Adrenal gland (tissue), 12 donors: ENCODE results near the gene STK32A. TPM values are rescaled to one million over a fixed set of nuclear protein-coding genes. Genes with fewer than 3 reads are reported as not detected.

Experiments
- DNase-seq, 7 donors: peaks; one replicate each; pipeline ENCODE4 v3.0.0-alpha.2; 2019 to 2020
- H3K27ac ChIP-seq, 5 donors: fragments of 200-600 bp; sonication (generic) in 4 of 5; 1 replicate in 3 of 5; 2 replicates in 2 of 5; pipeline versions ENCODE4 v1.5.1 to v1.8.0; 2016 to 2020; ENCODE audit warnings: mild to moderate bottlenecking in 1 of 5
- H3K27me3 ChIP-seq: fragments of 200-600 bp; 2 replicates; pipeline ENCODE4 v1.8.0; 2021
- H3K36me3 ChIP-seq, 2 donors: fragments of 200-600 bp; replicated peaks in 1 of 2; 1 replicate in 1 of 2; 2 replicates in 1 of 2; pipeline versions ENCODE4 v1.5.1 to v1.8.0; 2018 to 2022
- H3K4me1 ChIP-seq, 2 donors: fragments of 200-600 bp; replicated peaks in 1 of 2; 1 replicate in 1 of 2; 2 replicates in 1 of 2; pipeline versions ENCODE4 v1.5.1 to v1.8.0; 2018 to 2021
- H3K4me3 ChIP-seq, 4 donors: fragments of 200-600 bp; sonication (generic) in 3 of 4; one replicate each; pipeline ENCODE4 v1.5.1; 2016 to 2018
- H3K9me3 ChIP-seq, 3 donors: fragments of 200-600 bp; sonication (generic) in 1 of 3; replicated peaks in 1 of 3; 1 replicate in 2 of 3; 2 replicates in 1 of 3; pipeline versions ENCODE4 v1.5.1 to v1.8.0; 2016 to 2021
- POLR2A ChIP-seq, 2 donors: fragments of 450-650 bp; IDR thresholded peaks; one replicate each; pipeline ENCODE4 v1.6.1; 2017; ENCODE audit warnings: antibody characterized with exemption in 2 of 2, mild to moderate bottlenecking in 2 of 2, moderate library complexity in 1 of 2
- WGBS, 4 donors: extraction: QIAGEN DNeasy Blood & Tissue Kit in 2 of 4; methylation state at CpG; one replicate each; pipeline versions ENCODE4 v1.1.5 to v1.1.7; 2013 to 2017; 5-methylcytosine and 5-hydroxymethylcytosine counted together
- intact Hi-C, 2 donors: fragments of 100-400 bp; cut with DNase I; formaldehyde crosslinking; loops; one replicate each; pipeline versions ENCODE4 v1.14.1 to v1.15.0; 2022 to 2023
- polyA plus RNA-seq, 3 donors: library from polyadenylated mRNA; stranded (reverse); fragments of 200-250 nt in 2 of 3; fragments of 350-450 nt in 1 of 3; fragmentation: Illumina TruSeq in 1 of 3; extraction: RNeasy Lipid Tissue Mini Kit (QIAGEN cat#74804) in 1 of 3; gene quantifications; one replicate each; pipeline ENCODE4 v1.2.3, GENCODE V29; 2013 to 2014
- total RNA-seq, 9 donors: library from RNA; depleted of rRNA in 4 of 9; stranded (reverse); fragments of >200 nt in 4 of 9; fragments of 120-200 nt in 1 of 9; fragmentation: NEBNext Ultra II Directional in 1 of 9; extraction: Animal tissue kit (Norgen Biotek cat#: 25700) in 1 of 9; gene quantifications; one replicate each; pipeline versions ENCODE4 v1.1.0 to v1.2.4, GENCODE V29; 2013 to 2023
- TF ChIP-seq, protein P1 (sequence below), 6 experiments: fragments of 450-650 bp in 4 of 6; fragments of 200-600 bp in 2 of 6; sonication (generic) in 1 of 6; IDR thresholded peaks; 1 replicate in 5 of 6; 2 replicates in 1 of 6; pipeline versions ENCODE4 v1.5.1 to v1.8.0; 2016 to 2021; ENCODE audit warnings: antibody characterized with exemption in 6 of 6, mild to moderate bottlenecking in 2 of 6, moderate library complexity in 1 of 6
- donor health status: healthy with polysubstance abuse.
- donor health status: Bipolar disorder and iron deficiency.
- donor health status: DM: yes; HTN: yes; CAD: no.
- donor health status: DM: no; HTN: no; CAD: no.
- donor health status: DM: no; HTN: no; CAD: no.
- donor health status: DM: yes; HTN: yes; CAD: no.

Gene STK32A
- total and polyA plus RNA-seq, 12 donors, result 1.8 to 46.0 (median 18.0) TPM

DNA sequence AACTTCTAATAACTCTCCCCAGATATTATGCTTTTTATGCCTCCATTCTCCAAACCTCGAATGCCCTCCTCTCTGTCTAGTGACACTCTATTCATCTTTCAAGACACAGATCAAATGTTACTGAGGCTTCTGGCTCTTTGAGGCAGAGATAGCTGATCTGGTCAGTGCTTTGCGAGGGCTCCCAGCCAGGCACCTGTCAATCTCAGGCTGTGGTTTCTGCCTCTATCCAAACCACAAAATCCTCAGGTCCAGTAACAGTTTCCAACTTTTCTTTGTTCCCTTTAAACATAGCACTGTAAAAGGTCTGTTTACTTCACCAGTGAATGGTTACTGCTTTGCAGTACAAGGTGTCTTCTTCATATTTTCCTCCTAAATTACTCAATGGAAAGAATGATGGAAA, 11.5 kb upstream of the STK32A start:
- intact Hi-C loops, result loop anchor here in 1 of 2 donors (10.0 kb wide), 2 partner anchors 171 to 351 kb away; no protein-coding TSS in a partner anchor
- no peaks in the 10 kb centered on the region for H3K9me3 ChIP-seq
- DNase-seq, result no peak
- H3K27me3 ChIP-seq, result no peaks in the 10 kb centered on the region
- no peaks in the 10 kb centered on the region for H3K36me3 ChIP-seq
- WGBS, 4 donors, result 35 to 48% (median 43%) methylated on average over 2 of the region's 2 CpGs
- H3K4me1 ChIP-seq, result no peaks in the 10 kb centered on the region
- no peak overlapping the region for H3K27ac ChIP-seq
- no peak for TF ChIP-seq POLR2A (IDR thresholded peaks at IDR 0.05)
- TF ChIP-seq, protein P1, sequence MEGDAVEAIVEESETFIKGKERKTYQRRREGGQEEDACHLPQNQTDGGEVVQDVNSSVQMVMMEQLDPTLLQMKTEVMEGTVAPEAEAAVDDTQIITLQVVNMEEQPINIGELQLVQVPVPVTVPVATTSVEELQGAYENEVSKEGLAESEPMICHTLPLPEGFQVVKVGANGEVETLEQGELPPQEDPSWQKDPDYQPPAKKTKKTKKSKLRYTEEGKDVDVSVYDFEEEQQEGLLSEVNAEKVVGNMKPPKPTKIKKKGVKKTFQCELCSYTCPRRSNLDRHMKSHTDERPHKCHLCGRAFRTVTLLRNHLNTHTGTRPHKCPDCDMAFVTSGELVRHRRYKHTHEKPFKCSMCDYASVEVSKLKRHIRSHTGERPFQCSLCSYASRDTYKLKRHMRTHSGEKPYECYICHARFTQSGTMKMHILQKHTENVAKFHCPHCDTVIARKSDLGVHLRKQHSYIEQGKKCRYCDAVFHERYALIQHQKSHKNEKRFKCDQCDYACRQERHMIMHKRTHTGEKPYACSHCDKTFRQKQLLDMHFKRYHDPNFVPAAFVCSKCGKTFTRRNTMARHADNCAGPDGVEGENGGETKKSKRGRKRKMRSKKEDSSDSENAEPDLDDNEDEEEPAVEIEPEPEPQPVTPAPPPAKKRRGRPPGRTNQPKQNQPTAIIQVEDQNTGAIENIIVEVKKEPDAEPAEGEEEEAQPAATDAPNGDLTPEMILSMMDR (IDR thresholded peaks at IDR 0.05), result no peak
- H3K4me3 ChIP-seq, result no peak overlapping the region

DNA sequence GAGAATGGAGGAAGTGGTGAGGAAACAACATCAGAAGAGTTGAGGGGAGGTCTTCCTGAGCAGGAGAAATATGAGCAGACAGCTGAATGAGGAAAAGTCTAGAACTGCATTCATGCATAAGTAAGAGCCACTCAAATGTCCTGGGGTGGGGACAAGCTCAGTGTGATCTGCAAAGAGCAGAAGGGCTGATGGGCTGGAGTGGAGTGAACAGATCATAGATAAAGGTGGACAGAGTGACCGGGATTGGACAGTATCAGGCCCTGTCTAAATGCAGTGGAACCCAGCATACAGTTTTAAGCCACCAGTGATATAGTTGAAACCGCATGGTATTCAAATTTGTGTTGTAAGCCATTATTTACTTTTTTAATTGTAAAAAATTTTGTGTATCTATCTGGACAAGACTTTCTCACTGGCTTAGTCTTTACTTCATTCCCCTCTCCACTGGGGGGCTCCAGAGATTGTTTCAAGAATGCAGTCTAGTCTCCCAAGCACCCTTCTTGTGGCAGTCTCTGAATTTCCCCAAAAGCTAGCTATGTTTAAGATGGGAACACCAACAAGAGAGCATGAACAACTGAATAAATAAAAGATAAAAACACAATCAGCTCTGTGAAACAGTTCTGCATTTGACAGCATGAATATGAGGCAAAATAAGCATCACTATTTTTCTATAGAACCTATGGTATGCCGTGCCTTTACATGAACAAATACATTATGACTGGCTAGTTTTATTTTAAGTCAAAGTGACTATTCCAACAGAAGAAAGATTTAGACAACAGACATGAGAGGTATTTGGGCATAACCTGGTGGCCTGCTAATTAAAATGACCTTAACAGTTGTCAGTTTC, 10.7 kb upstream of the STK32A start:
- 58 to 75% (median 74%) methylated on average over 3 of the region's 3 CpGs for WGBS, 4 donors
- Histone ChIP-seq H3K4me3 (no peak overlapping the region), H3K36me3 (no peaks in the 10 kb centered on the region), H3K4me1 (no peaks in the 10 kb centered on the region), H3K27ac (no peak overlapping the region), H3K9me3 (no peaks in the 10 kb centered on the region), H3K27me3 (no peaks in the 10 kb centered on the region)
- TF ChIP-seq POLR2A (IDR thresholded peaks at IDR 0.05), result no peak
- TF ChIP-seq, protein P1 (IDR thresholded peaks at IDR 0.05), result peak; percentile 51 to 75 (median 66)
- intact Hi-C loops, result loop anchor here in 1 of 2 donors (10.0 kb wide), 2 partner anchors 171 to 351 kb away; no protein-coding TSS in a partner anchor
- peak; percentile 42 to 72 (median 62) for DNase-seq

DNA sequence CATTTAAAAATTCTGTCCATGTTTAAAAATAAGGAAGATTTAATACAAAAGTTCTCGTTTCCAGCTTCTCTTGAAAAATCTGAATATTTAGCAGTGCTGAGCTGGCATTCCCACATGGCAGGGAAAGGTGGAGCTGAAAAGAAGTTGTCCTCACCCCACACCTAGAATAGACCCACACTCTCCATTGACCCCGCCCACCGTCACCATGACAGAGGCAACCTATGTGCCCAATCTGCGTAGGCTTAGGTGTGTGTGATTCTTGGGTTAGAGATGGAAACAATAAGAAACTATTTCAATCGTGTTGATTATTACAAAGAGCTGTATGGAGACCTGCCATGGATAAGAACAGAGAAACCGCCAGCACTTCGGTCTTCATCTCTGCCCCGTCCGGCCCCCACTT, 8.9 kb upstream of the STK32A start:
- no peaks in the 10 kb centered on the region for H3K4me1 ChIP-seq
- intact Hi-C loops, result loop anchor here (5.0 to 10.0 kb wide), 3 partner anchors 141 to 349 kb away; no protein-coding TSS in a partner anchor
- 93 to 97% (median 94%) methylated on average over 9 of the region's 9 CpGs for WGBS, 4 donors
- H3K36me3 ChIP-seq, result no peaks in the 10 kb centered on the region
- H3K27ac ChIP-seq, result no peak overlapping the region
- no peaks in the 10 kb centered on the region for H3K9me3 ChIP-seq
- H3K27me3 ChIP-seq, result no peaks in the 10 kb centered on the region
- H3K4me3 ChIP-seq, result no peak overlapping the region
- TF ChIP-seq POLR2A (IDR thresholded peaks at IDR 0.05), result no peak
- TF ChIP-seq, protein P1 (IDR thresholded peaks at IDR 0.05), result no peak
- no peak for DNase-seq

DNA sequence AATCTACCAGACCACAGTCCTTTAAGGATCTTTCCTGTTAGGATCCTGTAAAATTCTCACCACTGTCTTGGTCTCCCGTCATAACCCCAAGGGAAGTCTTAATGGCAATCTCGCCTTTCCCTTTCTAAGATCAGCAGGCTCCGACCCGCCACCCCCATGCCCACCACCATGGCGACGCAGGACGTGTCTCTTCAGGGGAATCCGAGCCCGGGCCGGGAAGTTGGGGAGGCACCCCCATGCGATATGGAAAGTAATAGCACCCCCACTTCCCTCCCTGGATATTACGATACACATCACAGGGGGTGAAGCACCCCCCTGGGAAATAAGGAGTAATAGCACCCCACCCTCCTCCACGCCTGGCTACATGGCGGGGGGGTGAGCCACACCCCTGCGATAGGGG, 8.3 kb upstream of the STK32A start:
- H3K27ac ChIP-seq, result no peak overlapping the region
- no peak overlapping the region for H3K4me3 ChIP-seq
- no peaks in the 10 kb centered on the region for H3K36me3 ChIP-seq
- TF ChIP-seq, protein P1 (IDR thresholded peaks at IDR 0.05), result no peak
- TF ChIP-seq POLR2A (IDR thresholded peaks at IDR 0.05), result no peak
- H3K27me3 ChIP-seq, result no peaks in the 10 kb centered on the region
- H3K9me3 ChIP-seq, result no peaks in the 10 kb centered on the region
- no peak for DNase-seq
- WGBS, 4 donors, result 95 to 98% (median 96%) methylated on average over 11 to 15 of the region's 15 CpGs
- intact Hi-C loops, result loop anchor here (5.0 to 10.0 kb wide), 3 partner anchors 141 to 348 kb away; no protein-coding TSS in a partner anchor
- H3K4me1 ChIP-seq, result no peaks in the 10 kb centered on the region
